ENCODE measurements around the gene ATP2B2.

ATP2B2 gene

DNA sequence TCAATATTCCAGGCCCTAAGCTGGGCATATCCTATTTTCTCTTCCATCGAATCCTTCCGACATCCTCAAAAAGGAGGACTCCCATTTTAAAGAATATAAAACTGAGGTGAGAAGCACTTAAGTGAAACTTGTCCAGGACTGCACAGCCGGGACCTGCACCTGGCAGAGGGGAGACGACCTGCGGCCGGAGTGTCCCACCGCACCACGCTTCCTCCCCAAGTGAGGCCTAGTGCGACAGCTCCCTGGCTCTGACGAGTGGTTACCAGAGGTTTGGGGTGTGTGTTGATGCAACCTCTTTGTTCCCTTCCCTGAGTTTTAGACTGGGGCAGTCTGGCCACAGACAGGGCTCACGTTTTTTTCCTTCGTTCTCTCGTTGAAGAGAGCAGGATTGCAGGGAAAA, 24.9 kb upstream of the ATP2B2 start:
- H2BK5ac ChIP-seq (ENCODE audit: low read length), result no peak overlapping the region
- no peak overlapping the region for H2AK5ac ChIP-seq (ENCODE audit: low read depth, low read length)
- no peak overlapping the region for H4K91ac ChIP-seq (ENCODE audit: low read depth, low read length, poor library complexity)
- no peak overlapping the region for H3K14ac ChIP-seq (ENCODE audit: low read length)
- DNase-seq (ENCODE audit: low spot score), result no peak
- no peaks in the 10 kb centered on the region for H3K79me1 ChIP-seq (ENCODE audit: low read depth, low read length)
- no peak overlapping the region for H3K4me2 ChIP-seq (ENCODE audit: insufficient read depth, low read length, poor library complexity, severe bottlenecking)
- H3K18ac ChIP-seq (ENCODE audit: low read length), result no peak overlapping the region
- WGBS, 2 donors (ENCODE audit: extremely low coverage in 2 of 2, insufficient read length in 2 of 2, insufficient replicate concordance in 1 of 2), result no CpG with 5 or more reads among the region's 13 CpGs
- H2AFZ ChIP-seq (ENCODE audit: low read length), result no peak overlapping the region
- no peaks in the 10 kb centered on the region for H3K9me3 ChIP-seq (replicated peaks in 1 of 2; ENCODE audit: control insufficient read depth in 2 of 2, insufficient read depth in 1 of 2, low read depth in 1 of 2, low read length in 2 of 2)
- H3K4me1 ChIP-seq (ENCODE audit: control insufficient read depth in 2 of 2, insufficient read depth in 1 of 2, low read depth in 1 of 2, low read length in 2 of 2), result peaks cover 0 to 8% of the 10 kb centered on the region in 2 donors
- no peak overlapping the region for H3K27ac ChIP-seq (replicated peaks; ENCODE audit: low read length)
- H2BK120ac ChIP-seq (ENCODE audit: low read depth, low read length), result no peak overlapping the region
- no peak overlapping the region for H2BK12ac ChIP-seq (ENCODE audit: low read length)
- H3K36me3 ChIP-seq (replicated peaks in 1 of 2; ENCODE audit: control insufficient read depth in 2 of 2, insufficient read depth in 2 of 2, low read length in 2 of 2), result no peaks in the 10 kb centered on the region
- H3K9ac ChIP-seq (ENCODE audit: low read depth, low read length, poor library complexity), result no peak overlapping the region
- H4K8ac ChIP-seq (ENCODE audit: low read depth, low read length), result no peak overlapping the region
- H3K23ac ChIP-seq (ENCODE audit: low read depth, low read length, poor library complexity), result no peak overlapping the region
- no peak overlapping the region for H2BK15ac ChIP-seq (ENCODE audit: low read length)
- no peak overlapping the region for H3K4ac ChIP-seq (ENCODE audit: low read length)
- H3K4me3 ChIP-seq (ENCODE audit: low read length in 2 of 2), result no peak overlapping the region
- H3K27me3 ChIP-seq (ENCODE audit: control insufficient read depth in 3 of 3, insufficient read depth in 3 of 3, low read depth in 1 of 3, low read length in 3 of 3), result peaks cover 0 to 4% (median 0%) of the 10 kb centered on the region in 3 experiments

DNA sequence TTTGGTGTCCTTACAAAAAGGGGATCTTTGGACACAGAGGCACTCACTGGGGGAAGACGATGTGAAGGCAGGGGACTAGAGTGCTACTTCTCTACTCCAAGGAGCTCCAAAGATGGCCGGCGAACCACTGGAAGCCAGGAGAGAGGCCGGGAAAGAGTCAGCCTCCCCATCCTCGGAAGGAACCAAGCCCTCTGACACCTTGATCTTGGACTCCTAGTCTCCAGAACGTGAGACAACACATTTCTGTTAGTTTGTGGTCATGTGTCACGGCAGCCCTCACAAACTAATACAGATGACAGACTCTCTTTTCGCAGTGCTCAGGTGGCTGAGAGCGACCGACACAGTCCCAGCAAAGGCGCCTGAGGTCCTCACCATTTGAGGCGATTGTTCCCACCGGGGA, 24.4 kb upstream of the ATP2B2 start:
- H3K36me3 ChIP-seq (replicated peaks in 1 of 2; ENCODE audit: control insufficient read depth in 2 of 2, insufficient read depth in 2 of 2, low read length in 2 of 2), result no peaks in the 10 kb centered on the region
- H3K23ac ChIP-seq (ENCODE audit: low read depth, low read length, poor library complexity), result no peak overlapping the region
- H2BK120ac ChIP-seq (ENCODE audit: low read depth, low read length), result no peak overlapping the region
- H3K4me3 ChIP-seq (ENCODE audit: low read length in 2 of 2), result no peak overlapping the region
- H3K27ac ChIP-seq (replicated peaks; ENCODE audit: low read length), result no peak overlapping the region
- no CpG with 5 or more reads among the region's 13 CpGs for WGBS, 2 donors (ENCODE audit: extremely low coverage in 2 of 2, insufficient read length in 2 of 2, insufficient replicate concordance in 1 of 2)
- H3K79me1 ChIP-seq (ENCODE audit: low read depth, low read length), result no peaks in the 10 kb centered on the region
- no peak overlapping the region for H2BK5ac ChIP-seq (ENCODE audit: low read length)
- H3K18ac ChIP-seq (ENCODE audit: low read length), result no peak overlapping the region
- H3K4me2 ChIP-seq (ENCODE audit: insufficient read depth, low read length, poor library complexity, severe bottlenecking), result no peak overlapping the region
- H3K9me3 ChIP-seq (replicated peaks in 1 of 2; ENCODE audit: control insufficient read depth in 2 of 2, insufficient read depth in 1 of 2, low read depth in 1 of 2, low read length in 2 of 2), result no peaks in the 10 kb centered on the region
- H2BK15ac ChIP-seq (ENCODE audit: low read length), result no peak overlapping the region
- H3K4me1 ChIP-seq (ENCODE audit: control insufficient read depth in 2 of 2, insufficient read depth in 1 of 2, low read depth in 1 of 2, low read length in 2 of 2), result peaks cover 0 to 8% of the 10 kb centered on the region in 2 donors
- H2AK5ac ChIP-seq (ENCODE audit: low read depth, low read length), result no peak overlapping the region
- no peak overlapping the region for H3K9ac ChIP-seq (ENCODE audit: low read depth, low read length, poor library complexity)
- H2BK12ac ChIP-seq (ENCODE audit: low read length), result no peak overlapping the region
- H3K14ac ChIP-seq (ENCODE audit: low read length), result no peak overlapping the region
- H2AFZ ChIP-seq (ENCODE audit: low read length), result no peak overlapping the region
- no peak overlapping the region for H4K91ac ChIP-seq (ENCODE audit: low read depth, low read length, poor library complexity)
- no peak overlapping the region for H4K8ac ChIP-seq (ENCODE audit: low read depth, low read length)
- no peak for DNase-seq (ENCODE audit: low spot score)
- no peak overlapping the region for H3K4ac ChIP-seq (ENCODE audit: low read length)
- peaks cover 0 to 4% (median 0%) of the 10 kb centered on the region in 3 experiments for H3K27me3 ChIP-seq (ENCODE audit: control insufficient read depth in 3 of 3, insufficient read depth in 3 of 3, low read depth in 1 of 3, low read length in 3 of 3)

DNA sequence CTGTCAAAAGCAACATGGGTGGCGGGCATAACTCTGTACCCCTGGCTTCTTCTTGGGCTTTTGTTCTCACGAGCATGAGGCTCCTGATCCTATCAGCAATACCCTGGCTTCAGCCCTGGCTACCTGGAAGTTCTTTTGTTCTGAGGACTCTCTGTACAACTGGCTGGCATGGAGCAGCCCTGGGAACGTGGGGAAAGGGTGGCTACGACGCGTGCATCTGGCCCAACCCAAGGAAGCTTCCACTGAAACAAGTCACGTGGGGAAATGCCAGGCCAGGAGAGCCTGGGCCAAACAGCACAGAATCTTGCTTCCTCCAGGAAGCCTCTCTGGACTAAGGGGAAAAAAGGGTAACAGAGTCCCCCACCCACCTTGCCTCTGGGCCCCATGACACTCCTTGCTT, 22.7 kb upstream of the ATP2B2 start:
- no peak overlapping the region for H2BK120ac ChIP-seq (ENCODE audit: low read depth, low read length)
- H3K9ac ChIP-seq (ENCODE audit: low read depth, low read length, poor library complexity), result no peak overlapping the region
- H3K4me3 ChIP-seq (ENCODE audit: low read length in 2 of 2), result no peak overlapping the region
- H3K4me2 ChIP-seq (ENCODE audit: insufficient read depth, low read length, poor library complexity, severe bottlenecking), result no peak overlapping the region
- H3K27me3 ChIP-seq (ENCODE audit: control insufficient read depth in 3 of 3, insufficient read depth in 3 of 3, low read depth in 1 of 3, low read length in 3 of 3), result peaks cover 0 to 4% (median 0%) of the 10 kb centered on the region in 3 experiments
- H2BK15ac ChIP-seq (ENCODE audit: low read length), result no peak overlapping the region
- no peak overlapping the region for H3K4ac ChIP-seq (ENCODE audit: low read length)
- no peak overlapping the region for H3K18ac ChIP-seq (ENCODE audit: low read length)
- H3K9me3 ChIP-seq (replicated peaks in 1 of 2; ENCODE audit: control insufficient read depth in 2 of 2, insufficient read depth in 1 of 2, low read depth in 1 of 2, low read length in 2 of 2), result no peaks in the 10 kb centered on the region
- H2BK5ac ChIP-seq (ENCODE audit: low read length), result no peak overlapping the region
- H2AK5ac ChIP-seq (ENCODE audit: low read depth, low read length), result no peak overlapping the region
- no peak overlapping the region for H2BK12ac ChIP-seq (ENCODE audit: low read length)
- no peak overlapping the region for H3K27ac ChIP-seq (replicated peaks; ENCODE audit: low read length)
- DNase-seq (ENCODE audit: low spot score), result no peak
- no peak overlapping the region for H3K14ac ChIP-seq (ENCODE audit: low read length)
- no peaks in the 10 kb centered on the region for H3K79me1 ChIP-seq (ENCODE audit: low read depth, low read length)
- no peaks in the 10 kb centered on the region for H3K36me3 ChIP-seq (replicated peaks in 1 of 2; ENCODE audit: control insufficient read depth in 2 of 2, insufficient read depth in 2 of 2, low read length in 2 of 2)
- H4K8ac ChIP-seq (ENCODE audit: low read depth, low read length), result no peak overlapping the region
- no peak overlapping the region for H3K23ac ChIP-seq (ENCODE audit: low read depth, low read length, poor library complexity)
- peaks cover 0 to 8% of the 10 kb centered on the region in 2 donors for H3K4me1 ChIP-seq (ENCODE audit: control insufficient read depth in 2 of 2, insufficient read depth in 1 of 2, low read depth in 1 of 2, low read length in 2 of 2)
- H4K91ac ChIP-seq (ENCODE audit: low read depth, low read length, poor library complexity), result no peak overlapping the region
- no CpG with 5 or more reads among the region's 7 CpGs for WGBS, 2 donors (ENCODE audit: extremely low coverage in 2 of 2, insufficient read length in 2 of 2, insufficient replicate concordance in 1 of 2)
- H2AFZ ChIP-seq (ENCODE audit: low read length), result no peak overlapping the region

DNA sequence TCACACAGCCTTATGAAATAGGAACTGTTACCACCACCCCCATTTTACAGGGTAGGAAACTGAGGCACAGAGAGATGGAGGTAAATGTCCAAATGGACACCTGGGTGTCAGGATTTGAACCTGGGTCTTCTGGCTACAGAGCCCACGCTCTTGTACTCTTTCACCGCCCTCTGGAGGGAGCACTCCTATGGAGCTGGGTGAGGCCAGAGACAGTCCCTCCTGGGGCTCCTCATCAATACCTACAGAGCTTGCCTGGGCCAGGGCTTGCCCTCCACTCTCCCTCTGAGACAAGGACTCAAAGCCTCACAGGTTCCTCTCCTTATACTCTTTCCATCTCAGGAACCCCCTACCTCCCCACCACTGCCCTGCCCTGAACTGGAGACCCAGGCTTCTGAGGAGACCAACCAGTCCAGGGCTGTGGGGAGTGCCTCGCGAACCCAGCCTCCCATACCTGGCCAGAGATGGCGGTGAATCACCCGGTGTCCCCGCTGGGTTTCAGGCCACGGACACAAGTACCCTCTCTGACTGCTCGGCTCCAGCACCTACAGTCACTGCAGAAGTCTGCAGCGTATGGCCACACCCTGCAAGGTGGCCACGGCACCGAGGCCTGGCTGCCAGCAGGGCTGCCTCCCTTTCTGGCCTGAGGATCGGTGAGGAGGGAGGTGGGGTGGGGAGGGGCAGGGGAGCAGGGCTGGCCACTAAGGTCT, 22.1 kb upstream of the ATP2B2 start:
- no peak for DNase-seq (ENCODE audit: low spot score)

More for the DNA sequence above, 22.1 kb upstream of the ATP2B2 start:
- H3K27me3 ChIP-seq (ENCODE audit: control insufficient read depth in 3 of 3, insufficient read depth in 3 of 3, low read depth in 1 of 3, low read length in 3 of 3), result peaks cover 0 to 10% (median 0%) of the 10 kb centered on the region in 3 experiments
- peak overlapping the region; percentile 50 for H3K18ac ChIP-seq (ENCODE audit: low read length)
- H3K9ac ChIP-seq (ENCODE audit: low read depth, low read length, poor library complexity), result peak overlapping the region; percentile 61
- no peak overlapping the region for H2BK15ac ChIP-seq (ENCODE audit: low read length)
- H3K27ac ChIP-seq (replicated peaks; ENCODE audit: low read length), result no peak overlapping the region
- H2BK12ac ChIP-seq (ENCODE audit: low read length), result no peak overlapping the region
- H3K36me3 ChIP-seq (replicated peaks in 1 of 2; ENCODE audit: control insufficient read depth in 2 of 2, insufficient read depth in 2 of 2, low read length in 2 of 2), result no peaks in the 10 kb centered on the region
- H2AFZ ChIP-seq (ENCODE audit: low read length), result no peak overlapping the region
- no peak overlapping the region for H2BK5ac ChIP-seq (ENCODE audit: low read length)
- H3K4me1 ChIP-seq (ENCODE audit: control insufficient read depth in 2 of 2, insufficient read depth in 1 of 2, low read depth in 1 of 2, low read length in 2 of 2), result peaks cover 0 to 8% of the 10 kb centered on the region in 2 donors
- peak overlapping the region; percentile 23 for H2AK5ac ChIP-seq (ENCODE audit: low read depth, low read length)
- H3K4me2 ChIP-seq (ENCODE audit: insufficient read depth, low read length, poor library complexity, severe bottlenecking), result no peak overlapping the region
- no peaks in the 10 kb centered on the region for H3K79me1 ChIP-seq (ENCODE audit: low read depth, low read length)
- no peak overlapping the region for H4K91ac ChIP-seq (ENCODE audit: low read depth, low read length, poor library complexity)
- H3K23ac ChIP-seq (ENCODE audit: low read depth, low read length, poor library complexity), result no peak overlapping the region
- peak overlapping the region in 1 of 2 donors; percentile 8 for H3K4me3 ChIP-seq (ENCODE audit: low read length in 2 of 2)
- no peaks in the 10 kb centered on the region for H3K9me3 ChIP-seq (replicated peaks in 1 of 2; ENCODE audit: control insufficient read depth in 2 of 2, insufficient read depth in 1 of 2, low read depth in 1 of 2, low read length in 2 of 2)
- no peak overlapping the region for H4K8ac ChIP-seq (ENCODE audit: low read depth, low read length)
- H3K14ac ChIP-seq (ENCODE audit: low read length), result no peak overlapping the region
- H2BK120ac ChIP-seq (ENCODE audit: low read depth, low read length), result no peak overlapping the region
- WGBS, 2 donors (ENCODE audit: extremely low coverage in 2 of 2, insufficient read length in 2 of 2, insufficient replicate concordance in 1 of 2), result no CpG with 5 or more reads among the region's 13 CpGs
- H3K4ac ChIP-seq (ENCODE audit: low read length), result no peak overlapping the region
